ENCODE measurements around the gene AUH. TPM values are rescaled to one million over a fixed set of nuclear protein-coding genes. Genes with fewer than 3 reads are reported as not detected.

Gene AUH
- total and polyA plus RNA-seq, 9 of the 15 experiments (the other 6 are each of a cell fraction or from before 2014, with no cell fraction given): 3.4 to 29.0 (median 10.1) TPM

- TF ChIP-seq ZNF407 (IDR thresholded peaks at IDR 0.05; ENCODE audit: low read depth): no peak
- no peak for TF ChIP-seq TFE3 (CRISPR knock-in tag; IDR thresholded peaks at IDR 0.05)
These were observed 40.0 kb downstream of the AUH start (continued) for GRCh38 chr9:91321691-91322090.

All from K562 (cell line).